Astrocyte of the cerebellum (primary cell): Measurements from ENCODE around the gene PFN3.
A peak's percentile ranks its signal among the peaks of the same experiment; 100 is the strongest.
"Not testable (repeated sequence)": the region's sequence is repeated elsewhere in the genome, so short reads cannot be mapped to it uniquely, and the experiment has no call there.

Source experiments
- DNase-seq: peaks from one replicate; pipeline ENCODE4 v3.0.0-alpha.2; 2011; ENCODE audit warnings: low read depth
- H3K4me3 ChIP-seq: 2 replicates; pipeline ENCODE4 v1.5.1; 2011; ENCODE audit warnings: mild to moderate bottlenecking, low read depth, low read length, moderate library complexity
- CTCF ChIP-seq: IDR thresholded peaks from 2 replicates; pipeline ENCODE4 v1.5.1; 2012; ENCODE audit warnings: low read length, low read depth, moderate library complexity, mild to moderate bottlenecking; ENCODE audit errors: missing control alignments
- in situ Hi-C: cut with HindIII; loops from 2 replicates; pipeline ENCODE4 v1.10.0; 2017; ENCODE audit warnings: low sequenced_read_pairs

PFN3 gene

GRCh38 chr5:177378884-177379883 lies 21.3 kb downstream of the PFN3 start:
- in situ Hi-C loops = no loop called here
- TF ChIP-seq CTCF = no peak
- DNase-seq = peak; percentile 15
- H3K4me3 ChIP-seq = no peak overlapping the region

GRCh38 chr5:177377851-177378776 lies 22.3 kb downstream of the PFN3 start:
- DNase-seq = no peak

GRCh38 chr5:177376107-177376506 lies 24.4 kb downstream of the PFN3 start:
- no peak for DNase-seq
- H3K4me3 ChIP-seq = no peak overlapping the region
- in situ Hi-C loops = no loop called here
- TF ChIP-seq CTCF = no peak

More at GRCh38 chr5:177377851-177378776, 22.3 kb downstream of the PFN3 start:
- TF ChIP-seq CTCF = no peak
- in situ Hi-C loops = no loop called here
- H3K4me3 ChIP-seq = no peak overlapping the region

GRCh38 chr5:177375516-177375915 lies 24.9 kb downstream of the PFN3 start:
- H3K4me3 ChIP-seq, in situ Hi-C loops, DNase-seq: not testable (repeated sequence)

- H3K4me3 ChIP-seq = no peak overlapping the region
- in situ Hi-C loops = no loop called here
- no peak for DNase-seq
- no peak for TF ChIP-seq CTCF
Observed at GRCh38 chr5:177374211-177374610, 26.2 kb downstream of the PFN3 start.

- no peak for DNase-seq
- TF ChIP-seq CTCF = no peak
- H3K4me3 ChIP-seq = no peak overlapping the region
- in situ Hi-C loops = no loop called here
Observed at GRCh38 chr5:177373806-177374205, 26.7 kb downstream of the PFN3 start.
